Subcutaneous adipose tissue (tissue), 4 donors: ENCODE results near the gene PTPRQ. TPM values are rescaled to one million over a fixed set of nuclear protein-coding genes. Genes with fewer than 3 reads are reported as not detected.

Experiments
- CTCF ChIP-seq: fragments of 450-650 bp; IDR thresholded peaks from one replicate; pipeline ENCODE4 v1.5.1; 2016; ENCODE audit warnings: low read depth, mild to moderate bottlenecking, control low read depth, antibody characterized with exemption, moderate library complexity
- total RNA-seq, 4 donors: library from RNA; depleted of rRNA; stranded (reverse); fragments of >200 nt; gene quantifications; one replicate each; pipeline ENCODE4 v1.1.0, GENCODE V29; 2016

PTPRQ gene
- total RNA-seq, 4 donors from 2014 or later: 0.34 to 5.5 (median 2.2) TPM

- TF ChIP-seq CTCF: no peak
These were observed 192.8 kb downstream of the PTPRQ start for GRCh38 chr12:80636832-80637231.

GRCh38 chr12:80641936-80642335 is 197.9 kb downstream of the PTPRQ start:
- no peak for TF ChIP-seq CTCF

GRCh38 chr12:80643961-80644360 is 199.9 kb downstream of the PTPRQ start:
- TF ChIP-seq CTCF: no peak

GRCh38 chr12:80648881-80649280 is 204.8 kb downstream of the PTPRQ start:
- TF ChIP-seq CTCF: no peak

GRCh38 chr12:80655751-80656150 is 211.7 kb downstream of the PTPRQ start:
- no peak for TF ChIP-seq CTCF

GRCh38 chr12:80659512-80660063 is 215.6 kb downstream of the PTPRQ start:
- no peak for TF ChIP-seq CTCF

GRCh38 chr12:80662586-80662985 is 218.6 kb downstream of the PTPRQ start:
- no peak for TF ChIP-seq CTCF

- TF ChIP-seq CTCF: no peak
These were observed 226.2 kb downstream of the PTPRQ start for GRCh38 chr12:80670214-80670613.
